ENCODE data around the gene RPL29. TPM values are rescaled to one million over a fixed set of nuclear protein-coding genes. Genes with fewer than 3 reads are reported as not detected.

Gene RPL29
- total RNA-seq, 1 donor from 2014 or later = 1,399 TPM

DNA sequence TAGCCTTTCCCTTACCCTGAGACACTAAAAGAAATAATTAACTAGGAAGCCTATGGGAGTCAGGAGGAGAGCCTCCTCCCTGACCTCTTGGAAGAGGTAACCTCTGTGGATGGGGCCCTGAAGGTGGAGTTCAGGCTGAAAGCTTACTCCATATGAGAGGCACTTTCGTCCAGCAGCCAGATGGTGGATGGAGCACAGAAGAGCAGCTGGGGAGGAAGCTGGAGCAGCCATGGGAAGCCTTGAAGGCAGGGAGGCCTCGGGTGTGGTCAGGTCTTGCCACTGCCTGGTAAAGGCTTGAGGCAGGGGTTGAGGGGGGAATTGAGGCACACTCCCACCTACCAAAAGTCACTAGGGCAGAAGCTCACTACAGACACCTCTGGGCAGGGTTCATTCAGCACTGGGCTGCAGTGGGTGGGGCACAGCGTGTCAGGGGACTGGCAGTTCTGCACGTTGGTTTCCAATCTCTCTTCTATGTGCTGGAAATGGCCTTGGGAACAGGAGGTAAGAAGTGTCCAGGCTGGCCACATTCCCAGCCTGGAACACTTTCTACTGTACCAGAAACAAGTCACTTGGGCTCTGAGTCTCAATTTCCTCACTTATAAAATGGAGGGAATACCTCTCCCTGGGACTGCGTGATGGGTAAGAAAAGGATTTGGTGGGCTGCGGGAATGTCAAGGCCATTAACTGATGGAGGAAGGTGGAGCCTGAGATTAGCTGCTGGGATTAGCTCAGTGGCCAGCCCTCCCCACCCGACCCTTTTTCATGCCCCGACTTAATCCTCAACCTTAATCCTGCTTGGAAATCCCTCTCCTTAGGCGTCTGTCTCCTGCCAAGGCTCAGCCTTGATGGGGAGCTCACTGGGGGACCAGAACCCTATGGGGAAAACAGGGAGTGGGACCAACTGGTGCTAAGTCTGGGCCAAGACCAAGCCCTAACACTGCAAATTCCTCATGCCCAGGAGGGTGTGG, 33.8 kb downstream of the RPL29 start:
- DNase-seq = no peak

DNA sequence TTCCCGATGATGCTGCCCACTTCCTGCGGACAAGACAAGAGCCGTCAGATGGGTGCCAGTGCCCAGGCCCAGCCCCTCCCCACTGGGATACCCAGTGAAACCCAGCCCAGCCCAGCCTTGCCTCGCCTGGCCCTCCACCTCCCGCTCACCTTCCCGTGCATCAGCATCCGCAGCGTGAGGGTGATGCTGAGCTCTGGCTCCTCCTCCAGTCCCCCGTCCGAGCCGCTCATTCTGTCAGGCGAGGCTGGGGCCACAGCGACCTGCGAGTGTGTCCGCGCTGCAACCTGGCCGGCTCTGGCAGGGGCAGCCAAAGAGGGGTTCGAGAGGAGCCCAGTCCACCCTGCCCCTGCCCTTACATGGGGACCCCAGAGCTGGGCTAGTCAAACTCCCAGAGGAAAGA, 34.7 kb downstream of the RPL29 start:
- no peak for DNase-seq

DNA sequence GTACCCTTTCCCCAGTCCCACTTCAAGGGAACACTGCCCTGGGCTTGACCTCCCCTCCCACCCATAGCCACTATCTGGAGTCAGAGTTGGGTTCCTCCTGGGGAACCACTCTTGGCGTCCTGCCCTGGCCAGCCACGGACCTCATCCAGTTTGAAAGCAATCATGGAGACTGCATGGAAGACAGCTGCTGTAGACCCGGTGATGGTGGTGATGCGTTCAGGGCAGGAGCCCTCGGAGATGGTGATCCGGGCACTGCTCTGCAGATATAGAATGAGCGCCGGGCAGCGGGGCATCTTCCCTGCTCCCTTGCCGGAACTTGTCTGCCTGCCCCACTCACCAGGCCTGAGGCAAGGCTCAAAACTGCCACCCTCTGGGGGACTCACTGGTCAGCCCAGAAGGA, 35.3 kb downstream of the RPL29 start:
- no peak for DNase-seq

DNA sequence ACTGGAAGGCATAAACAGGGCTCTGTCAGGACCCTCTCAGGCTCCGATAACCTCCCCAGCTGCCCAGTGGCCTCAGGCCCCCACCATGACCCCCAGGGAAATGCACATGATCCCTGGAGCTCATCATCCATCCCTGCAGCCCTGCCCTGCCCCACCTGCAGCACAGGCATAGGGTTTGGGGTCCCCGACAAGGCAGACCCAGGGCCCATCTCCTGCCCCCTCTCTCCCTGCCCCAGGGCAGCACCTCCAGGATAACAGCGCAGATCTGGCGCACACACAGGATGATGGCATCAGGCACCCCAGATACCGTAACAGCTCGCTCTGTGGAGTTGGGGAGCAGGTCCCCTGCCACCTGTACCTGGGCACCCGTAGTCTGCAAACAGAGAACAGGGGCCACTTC, 36.0 kb downstream of the RPL29 start:
- no peak for DNase-seq

DNA sequence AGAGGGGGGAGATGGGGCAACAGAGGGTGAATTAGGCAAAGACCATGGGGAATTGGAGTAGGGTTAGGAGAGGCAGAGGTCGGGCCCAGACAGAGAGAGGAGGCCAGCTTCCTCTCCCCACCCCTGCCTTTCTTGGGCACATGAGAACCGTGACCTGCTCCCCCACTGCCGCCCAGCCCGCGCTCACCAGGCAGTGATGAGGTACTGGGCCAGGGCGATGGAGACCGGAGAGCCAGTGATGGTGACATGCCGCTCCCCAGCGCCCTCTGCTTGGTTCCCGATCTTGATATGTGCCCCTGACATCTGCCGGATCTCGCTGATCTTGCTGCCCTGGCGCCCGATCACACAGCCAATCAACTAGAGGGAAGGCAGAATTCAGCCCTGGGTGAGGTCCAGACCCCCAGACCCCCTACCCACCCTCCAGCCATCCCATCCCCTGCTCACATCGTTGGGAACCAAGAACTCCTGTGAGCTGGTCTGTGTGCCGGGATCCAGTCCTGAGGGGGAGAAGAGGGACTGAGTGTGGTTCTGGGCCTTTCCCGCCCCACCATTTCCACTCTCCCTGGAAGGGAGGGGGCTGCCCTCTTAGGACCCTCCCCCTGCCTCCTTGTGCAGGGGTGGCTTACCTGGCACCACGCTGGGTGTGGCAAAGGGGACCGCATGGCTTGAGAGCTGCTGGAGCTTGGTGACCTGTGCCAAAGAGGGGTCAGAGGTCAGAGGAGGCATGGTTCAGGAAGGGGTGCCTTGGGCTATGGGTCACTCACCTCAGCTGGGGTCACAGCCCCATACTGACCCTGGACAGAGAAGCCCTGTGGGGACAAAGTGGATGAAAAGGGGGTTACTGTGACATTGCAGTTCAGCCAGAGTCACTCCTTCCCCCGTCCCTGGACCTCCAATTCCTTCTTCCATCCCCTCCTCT, 36.8 kb downstream of the RPL29 start:
- DNase-seq = no peak

DNA sequence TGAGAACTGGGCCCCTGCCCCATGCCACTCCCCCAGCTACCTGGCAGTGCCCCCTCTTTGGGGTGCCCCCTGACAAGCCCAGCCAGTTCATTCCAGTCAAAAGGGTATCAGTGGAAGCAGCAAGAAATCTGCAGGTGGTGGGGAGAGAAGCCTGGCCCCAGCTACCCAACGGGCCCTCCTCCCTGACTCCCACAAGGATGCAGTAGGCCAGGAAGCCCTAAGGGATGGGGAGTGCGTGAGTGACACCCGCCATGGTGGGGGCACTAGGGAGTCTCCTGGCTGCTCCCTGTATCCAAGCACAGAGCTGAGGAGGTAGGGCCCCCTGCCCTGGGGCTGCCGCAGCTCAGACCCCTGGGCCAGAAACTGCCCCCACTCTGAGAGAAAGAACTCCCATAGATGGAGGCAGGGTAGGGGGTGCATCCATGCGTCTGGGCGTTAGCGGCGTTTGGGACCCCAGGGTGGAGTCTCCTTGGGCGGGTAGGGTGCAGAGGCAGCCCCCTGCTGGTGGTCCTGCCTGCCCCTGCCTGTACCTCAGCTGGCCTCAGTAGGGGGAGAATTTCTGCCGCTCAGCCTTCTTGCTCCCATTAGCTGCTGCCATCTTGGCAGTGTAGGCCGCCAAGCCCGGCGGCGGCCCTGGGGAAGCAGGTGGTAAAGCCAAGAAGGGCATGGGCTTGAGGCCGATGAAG, 38.0 kb downstream of the RPL29 start:
- no peak for DNase-seq

DNA sequence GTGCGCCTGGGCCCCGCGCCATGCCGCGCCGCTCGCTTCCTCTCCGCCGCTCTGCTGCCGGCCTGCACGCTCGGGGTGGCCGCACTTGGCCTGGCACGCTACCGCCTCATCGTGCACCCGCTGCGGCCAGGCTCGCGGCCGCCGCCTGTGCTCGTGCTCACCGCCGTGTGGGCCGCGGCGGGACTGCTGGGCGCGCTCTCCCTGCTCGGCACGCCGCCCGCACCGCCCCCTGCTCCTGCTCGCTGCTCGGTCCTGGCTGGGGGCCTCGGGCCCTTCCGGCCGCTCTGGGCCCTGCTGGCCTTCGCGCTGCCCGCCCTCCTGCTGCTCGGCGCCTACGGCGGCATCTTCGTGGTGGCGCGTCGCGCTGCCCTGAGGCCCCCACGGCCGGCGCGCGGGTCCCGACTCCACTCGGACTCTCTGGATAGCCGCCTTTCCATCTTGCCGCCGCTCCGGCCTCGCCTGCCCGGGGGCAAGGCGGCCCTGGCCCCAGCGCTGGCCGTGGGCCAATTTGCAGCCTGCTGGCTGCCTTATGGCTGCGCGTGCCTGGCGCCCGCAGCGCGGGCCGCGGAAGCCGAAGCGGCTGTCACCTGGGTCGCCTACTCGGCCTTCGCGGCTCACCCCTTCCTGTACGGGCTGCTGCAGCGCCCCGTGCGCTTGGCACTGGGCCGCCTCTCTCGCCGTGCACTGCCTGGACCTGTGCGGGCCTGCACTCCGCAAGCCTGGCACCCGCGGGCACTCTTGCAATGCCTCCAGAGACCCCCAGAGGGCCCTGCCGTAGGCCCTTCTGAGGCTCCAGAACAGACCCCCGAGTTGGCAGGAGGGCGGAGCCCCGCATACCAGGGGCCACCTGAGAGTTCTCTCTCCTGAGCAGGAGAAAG, 39.6 kb downstream of the RPL29 start:
- DNase-seq = peak; percentile 74

DNA sequence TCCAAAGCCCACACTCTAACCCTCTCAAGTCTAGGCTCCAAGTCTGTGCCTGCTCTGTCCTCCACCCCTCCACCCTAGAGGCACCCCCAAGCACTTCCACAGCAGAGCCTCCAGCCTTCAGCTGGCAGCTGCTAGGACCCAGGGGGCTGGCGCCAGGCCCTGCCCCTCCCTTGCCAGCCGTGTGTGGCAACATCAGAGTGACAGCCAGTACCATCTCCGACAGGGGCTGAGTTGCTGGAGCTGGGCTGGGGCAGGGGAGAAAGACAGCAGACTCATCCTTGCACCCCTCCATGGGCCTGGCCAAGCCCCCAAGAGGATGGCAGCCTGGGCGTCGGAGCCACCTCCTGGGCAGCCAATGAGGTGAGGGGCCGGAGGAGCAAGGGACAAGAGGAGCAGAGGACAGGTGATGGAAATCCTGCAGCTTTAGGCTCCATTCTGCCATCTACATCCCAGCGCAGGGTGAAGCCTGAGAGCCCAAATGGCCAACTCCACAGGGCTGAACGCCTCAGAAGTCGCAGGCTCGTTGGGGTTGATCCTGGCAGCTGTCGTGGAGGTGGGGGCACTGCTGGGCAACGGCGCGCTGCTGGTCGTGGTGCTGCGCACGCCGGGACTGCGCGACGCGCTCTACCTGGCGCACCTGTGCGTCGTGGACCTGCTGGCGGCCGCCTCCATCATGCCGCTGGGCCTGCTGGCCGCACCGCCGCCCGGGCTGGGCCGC, 40.4 kb downstream of the RPL29 start, which contains the start of gene GPR62:
TSS of gene GPR62 (plus strand) at position 207 of the 718 bp plus-strand sequence. CDS start at position 479, 272 bp downstream.
- no peak for DNase-seq

DNA sequence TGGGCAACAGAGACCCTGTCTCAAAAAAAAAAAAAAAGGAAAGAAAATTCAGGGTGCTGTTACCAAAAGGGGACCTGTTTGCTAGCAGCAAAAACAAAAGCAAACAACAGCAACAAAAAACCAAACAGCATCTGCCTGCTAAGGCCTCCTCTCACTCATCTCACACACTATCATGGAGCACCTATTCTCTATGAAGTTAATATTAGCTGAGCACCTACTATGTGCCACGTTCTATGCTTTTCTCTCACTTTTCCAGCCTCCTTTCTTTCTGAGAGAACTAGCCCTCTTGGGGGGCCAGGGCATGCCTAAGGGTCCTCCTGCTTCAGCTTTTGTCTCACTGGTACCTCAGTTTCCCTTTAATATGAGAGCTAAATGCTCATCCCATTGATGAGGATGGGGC, 41.0 kb downstream of the RPL29 start:
- DNase-seq = no peak

DNA sequence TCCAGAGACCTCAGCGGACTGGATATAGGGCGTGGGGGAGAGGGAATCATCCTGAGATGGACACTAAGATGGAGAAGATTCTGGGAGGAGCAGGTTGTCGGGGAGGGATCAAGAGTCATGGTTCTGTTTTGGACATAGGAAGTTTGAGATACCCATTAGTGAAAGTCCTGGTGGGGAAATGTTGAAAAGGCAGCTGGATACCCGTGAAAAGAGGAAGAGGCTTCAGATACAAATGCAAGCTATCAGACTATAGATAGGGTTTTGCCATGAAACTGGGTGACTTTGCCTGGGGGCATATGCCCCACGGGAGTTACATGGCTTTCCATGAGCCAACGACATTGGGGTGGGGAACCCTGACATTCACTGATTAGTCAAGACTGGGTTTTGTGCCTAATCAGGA, 41.6 kb downstream of the RPL29 start:
- no peak for DNase-seq

DNA sequence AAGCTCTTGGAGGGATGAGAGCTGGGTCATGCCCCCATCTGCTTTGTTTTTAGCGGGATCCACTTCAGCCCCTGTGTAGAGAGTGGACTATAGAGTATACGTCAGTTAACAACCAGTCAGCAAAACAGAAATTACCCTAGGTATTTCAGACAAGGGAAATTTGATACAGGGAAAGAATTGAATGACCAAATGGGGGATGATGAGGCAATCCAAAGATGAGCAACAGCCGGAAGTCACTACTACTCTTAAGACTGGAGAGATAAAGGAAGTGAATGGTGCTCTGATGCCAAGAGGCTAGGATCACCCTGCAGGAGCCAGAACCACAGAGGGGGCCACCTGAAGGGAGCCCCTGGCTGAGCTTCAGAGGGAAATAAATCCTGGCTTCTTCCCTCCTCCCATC, 42.2 kb downstream of the RPL29 start:
- no peak for DNase-seq

DNA sequence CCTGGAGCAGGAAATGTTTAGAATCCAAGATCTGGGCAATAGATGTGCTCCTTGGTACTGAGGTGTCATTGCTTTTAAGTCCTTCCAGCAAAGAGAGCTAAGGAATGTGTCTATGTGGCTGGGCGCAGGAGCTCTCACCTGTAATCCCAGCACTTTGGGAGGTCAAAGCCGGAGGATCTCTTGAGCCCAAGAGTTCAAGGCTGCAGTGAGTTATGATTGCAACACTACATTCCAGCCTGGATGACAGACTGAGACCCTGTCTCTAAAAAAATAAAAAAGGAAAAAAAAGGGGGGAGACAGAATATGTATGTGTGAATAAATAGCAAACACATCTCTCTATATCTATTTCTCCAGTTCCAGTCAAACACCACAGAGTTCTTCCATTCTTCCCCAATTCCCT, 44.8 kb downstream of the RPL29 start:
- DNase-seq = no peak

DNA sequence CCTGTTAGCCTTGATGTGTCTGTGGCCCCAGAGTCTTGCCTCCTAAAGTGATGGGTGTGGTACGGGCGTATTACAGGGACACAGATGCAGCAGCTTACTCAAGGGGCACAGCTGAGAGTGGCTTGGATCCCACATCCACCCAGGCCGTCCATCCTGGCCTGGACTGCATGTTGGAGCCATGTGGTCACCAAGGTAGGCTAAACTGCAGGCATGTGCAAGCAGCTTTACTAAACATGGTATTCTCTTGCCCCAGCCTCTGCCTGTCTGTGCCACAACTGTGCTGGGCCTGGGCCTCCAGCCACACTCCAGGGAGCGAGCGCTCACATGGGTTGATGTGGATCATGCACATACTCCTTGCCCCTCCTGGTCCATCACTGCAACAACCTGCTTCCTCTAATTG, 46.6 kb downstream of the RPL29 start:
- DNase-seq = no peak

DNA sequence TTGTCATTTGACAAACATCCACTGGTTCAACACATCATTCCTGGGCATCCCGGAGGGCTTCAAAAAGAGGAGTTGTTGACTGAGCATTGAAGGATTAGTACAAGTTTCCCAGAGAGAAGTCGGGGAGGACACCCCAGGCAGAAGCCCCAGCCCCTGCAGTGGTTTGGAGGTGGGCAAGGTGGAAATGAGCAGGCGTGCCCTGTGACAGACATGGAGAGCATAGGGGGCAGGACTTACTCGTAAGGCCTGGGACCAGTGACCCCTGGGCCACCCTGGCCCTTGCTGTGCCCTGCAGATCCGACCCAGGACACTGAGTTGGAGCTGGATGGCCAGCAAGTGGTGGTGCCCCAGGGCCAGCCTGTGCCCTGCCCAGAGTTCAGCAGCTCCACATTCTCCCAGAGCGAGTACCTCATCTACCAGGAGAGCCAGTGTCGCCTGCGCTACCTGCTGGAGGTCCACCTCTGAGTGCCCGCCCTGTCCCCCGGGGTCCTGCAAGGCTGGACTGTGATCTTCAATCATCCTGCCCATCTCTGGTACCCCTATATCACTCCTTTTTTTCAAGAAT, 47.6 kb downstream of the RPL29 start:
- DNase-seq = no peak

DNA sequence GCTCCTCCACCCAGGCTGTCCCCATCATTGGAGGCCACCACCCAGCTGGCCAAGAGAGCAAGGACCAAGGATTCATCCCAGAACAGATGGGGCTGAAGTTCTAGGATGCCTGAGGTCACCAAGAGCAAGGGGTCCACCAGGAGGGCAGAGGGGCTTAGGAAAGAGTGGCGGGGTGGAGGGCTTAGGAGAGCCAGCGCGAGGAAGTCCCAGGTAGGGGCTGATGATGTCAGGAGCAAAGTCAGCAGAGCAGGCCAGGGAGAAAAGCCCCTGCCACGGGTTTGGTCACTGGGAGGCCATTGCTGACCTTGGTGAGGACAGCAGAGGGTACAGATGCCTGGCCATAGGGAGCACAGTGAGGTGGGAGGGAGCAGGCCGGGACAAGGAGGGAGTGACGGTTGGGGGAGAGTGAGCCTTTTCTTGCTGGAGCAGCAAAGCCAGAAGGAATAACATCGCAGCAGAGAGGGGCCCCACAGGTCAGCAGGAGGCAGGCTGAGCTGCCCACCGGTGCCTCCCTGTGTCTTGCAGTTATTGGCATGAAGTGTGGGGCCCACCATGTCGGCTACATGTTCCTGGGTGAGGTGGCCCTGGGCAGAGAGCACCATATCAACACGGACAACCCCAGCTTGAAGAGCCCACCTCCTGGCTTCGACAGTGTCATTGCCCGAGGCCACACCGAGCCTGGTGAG, 48.3 kb downstream of the RPL29 start:
- no peak for DNase-seq

DNA sequence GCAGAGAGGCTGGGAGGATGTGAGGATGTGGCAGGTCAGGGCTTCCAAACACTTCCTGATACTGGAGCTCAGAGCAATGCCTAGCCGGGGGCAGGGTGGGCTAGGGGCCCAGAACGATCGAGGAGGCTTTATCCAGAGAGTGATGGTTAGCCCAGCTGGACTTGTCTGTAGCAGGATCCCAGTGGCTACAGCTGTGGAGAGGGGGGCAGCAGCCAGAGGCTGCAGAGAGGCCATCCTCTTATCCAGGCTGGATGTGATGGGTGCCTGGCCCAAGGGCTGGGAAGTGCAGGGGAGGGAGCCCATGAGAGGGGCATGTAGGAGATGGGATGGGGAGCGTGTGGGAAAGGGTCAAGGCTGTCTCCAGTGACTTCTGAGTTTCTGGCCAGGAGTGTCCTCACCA, 48.9 kb downstream of the RPL29 start:
- no peak for DNase-seq

DNA sequence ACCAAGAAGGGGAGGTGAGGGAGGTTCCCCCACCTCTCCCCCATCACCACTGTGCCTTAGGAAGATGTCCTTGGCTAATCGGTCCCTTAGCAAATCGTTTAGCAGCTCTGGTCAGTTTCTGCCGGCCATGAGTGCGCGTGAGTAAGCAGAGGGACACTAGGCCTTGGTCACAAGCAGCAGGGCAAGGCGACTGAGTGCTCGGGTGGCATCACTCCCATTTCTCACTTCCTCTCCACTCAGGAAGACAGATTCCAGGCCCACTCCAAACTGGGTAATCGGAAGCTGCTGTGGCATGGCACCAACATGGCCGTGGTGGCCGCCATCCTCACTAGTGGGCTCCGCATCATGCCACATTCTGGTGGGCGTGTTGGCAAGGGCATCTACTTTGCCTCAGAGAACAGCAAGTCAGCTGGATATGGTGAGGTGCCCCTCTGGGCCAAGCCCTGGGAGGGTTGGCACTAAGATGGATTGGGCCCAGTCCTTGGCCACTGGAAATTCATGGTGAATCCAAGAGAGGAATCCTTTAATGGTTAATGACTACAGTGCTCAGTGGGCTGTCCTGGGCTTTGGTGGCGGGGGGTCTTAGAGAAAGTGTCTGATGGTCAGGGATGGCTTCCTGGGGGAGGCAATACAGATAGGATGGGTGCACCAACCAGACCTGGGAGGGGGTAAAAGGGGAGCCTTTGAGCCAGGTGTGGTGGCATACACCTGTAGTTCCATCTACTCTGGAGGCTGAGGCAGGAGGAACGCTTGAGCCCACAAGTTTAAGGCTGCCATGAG, 49.6 kb downstream of the RPL29 start:
- no peak for DNase-seq

DNA sequence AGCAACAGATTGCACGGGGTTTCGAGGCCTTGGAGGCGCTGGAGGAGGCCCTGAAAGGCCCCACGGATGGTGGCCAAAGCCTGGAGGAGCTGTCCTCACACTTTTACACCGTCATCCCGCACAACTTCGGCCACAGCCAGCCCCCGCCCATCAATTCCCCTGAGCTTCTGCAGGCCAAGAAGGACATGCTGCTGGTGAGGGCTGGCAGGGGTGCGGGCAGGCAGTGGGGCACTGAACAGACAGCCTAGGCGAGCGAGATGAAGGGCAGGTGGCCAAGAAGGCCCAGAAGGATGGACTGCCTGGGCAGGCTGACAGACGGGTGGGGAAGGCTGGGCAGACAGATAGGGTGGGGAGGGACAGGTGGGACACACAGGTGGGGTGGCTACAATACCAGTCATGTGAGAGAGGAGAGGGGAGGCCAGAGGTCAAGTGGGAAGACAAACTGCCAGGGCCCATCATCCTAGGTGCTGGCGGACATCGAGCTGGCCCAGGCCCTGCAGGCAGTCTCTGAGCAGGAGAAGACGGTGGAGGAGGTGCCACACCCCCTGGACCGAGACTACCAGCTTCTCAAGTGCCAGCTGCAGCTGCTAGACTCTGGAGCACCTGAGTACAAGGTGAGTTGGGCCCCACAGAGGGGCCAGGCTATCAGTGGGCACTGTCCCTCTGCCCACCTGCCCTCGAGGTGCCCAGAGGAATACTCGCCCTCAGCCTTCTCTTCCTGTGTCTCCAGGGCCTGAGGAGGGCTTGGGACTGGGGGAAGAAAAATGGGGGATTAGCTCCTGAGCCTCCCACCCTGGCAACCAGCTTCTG, 50.5 kb downstream of the RPL29 start:
- DNase-seq = no peak
